HG02973 (cell line): ENCODE results near the gene ENOX1.
"Not testable (repeated sequence)": the region's sequence is repeated elsewhere in the genome, so short reads cannot be mapped to it uniquely, and the experiment has no call there.

Source experiments
- ATAC-seq: cut with Tn5 transposase; IDR thresholded peaks from one replicate; pipeline ENCODE4 v1.9.1; 2021; ENCODE audit warnings: moderate library complexity; ENCODE audit not compliant: unreplicated experiment

Gene ENOX1

DNA sequence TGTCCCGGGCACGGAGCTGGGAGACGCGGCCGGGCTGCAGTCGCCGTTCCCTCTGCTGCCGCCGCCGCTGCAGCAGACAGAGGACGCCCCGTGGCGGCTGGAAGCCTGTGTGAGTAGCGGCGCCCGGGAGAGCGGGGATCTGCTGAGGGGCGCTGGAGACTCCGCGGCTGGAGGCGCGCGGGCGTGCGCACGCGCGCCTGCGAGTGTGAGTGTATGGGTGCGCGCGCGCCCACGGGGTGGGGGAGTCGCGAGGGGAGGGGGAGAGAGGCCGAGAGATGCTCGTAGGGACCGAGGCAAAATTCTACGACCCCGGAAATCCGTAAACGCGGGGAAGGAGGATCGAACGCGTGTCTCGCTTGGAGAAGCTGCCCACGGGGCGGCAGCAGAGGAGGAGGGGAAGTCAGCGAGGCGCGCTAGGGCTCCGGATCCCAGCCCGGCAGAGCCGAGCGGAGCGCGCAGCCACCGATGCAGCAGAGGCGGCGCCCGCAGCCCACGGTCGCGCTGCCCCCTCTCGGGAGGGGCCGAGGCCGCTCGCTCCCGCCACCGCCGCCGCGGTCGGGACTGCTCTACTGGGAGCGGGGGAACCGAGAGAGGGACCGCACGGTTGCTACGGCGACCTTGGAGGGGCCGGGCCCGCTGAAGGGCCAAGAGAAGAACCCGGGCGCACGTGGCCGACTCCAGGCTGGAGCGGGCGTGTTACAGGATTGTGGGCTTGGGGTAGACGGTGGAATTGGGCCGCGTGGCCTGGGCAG lies at the start of gene ENOX1:
TSS of gene ENOX1 (minus strand) at position 207 of the 752 bp plus-strand sequence.
- peak; percentile 36 for ATAC-seq

DNA sequence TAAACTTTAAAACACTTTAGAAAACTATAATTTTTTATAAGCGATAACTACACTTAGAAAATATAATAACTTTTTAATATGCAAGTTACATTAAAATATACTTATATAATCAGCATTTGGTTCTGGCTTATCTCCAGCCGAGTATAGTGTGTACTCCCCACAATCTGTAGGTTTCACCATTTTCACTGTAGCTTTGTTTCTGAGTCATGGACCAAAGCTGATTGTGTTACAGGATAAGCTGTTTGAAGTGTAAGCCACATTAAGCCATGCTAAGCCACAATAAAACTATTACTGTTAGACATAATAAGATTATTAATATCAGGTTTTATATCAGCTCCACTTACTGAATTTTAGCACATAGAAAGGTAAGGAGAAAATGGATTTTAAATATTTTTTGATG lies 48.9 kb upstream of the ENOX1 start:
- no peak for ATAC-seq

DNA sequence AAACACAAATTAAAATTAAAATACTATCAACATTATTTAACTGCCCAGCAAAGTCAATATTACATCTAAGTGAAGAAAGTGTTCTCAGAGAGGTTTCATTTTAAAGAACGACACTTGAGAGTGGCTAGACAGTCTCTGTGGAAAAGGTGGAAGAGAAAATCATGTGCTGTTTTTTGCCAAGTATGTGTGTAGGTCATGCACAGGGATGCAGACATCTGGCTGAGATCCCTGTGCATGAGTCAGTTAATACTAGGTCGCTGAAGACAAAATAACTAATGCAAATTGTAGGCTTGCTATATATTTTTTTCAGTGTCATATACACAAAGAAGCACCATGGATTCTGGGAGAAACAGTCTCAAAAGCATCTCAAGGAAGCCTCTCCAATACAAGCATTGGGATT lies 44.3 kb upstream of the ENOX1 start:
- no peak for ATAC-seq

DNA sequence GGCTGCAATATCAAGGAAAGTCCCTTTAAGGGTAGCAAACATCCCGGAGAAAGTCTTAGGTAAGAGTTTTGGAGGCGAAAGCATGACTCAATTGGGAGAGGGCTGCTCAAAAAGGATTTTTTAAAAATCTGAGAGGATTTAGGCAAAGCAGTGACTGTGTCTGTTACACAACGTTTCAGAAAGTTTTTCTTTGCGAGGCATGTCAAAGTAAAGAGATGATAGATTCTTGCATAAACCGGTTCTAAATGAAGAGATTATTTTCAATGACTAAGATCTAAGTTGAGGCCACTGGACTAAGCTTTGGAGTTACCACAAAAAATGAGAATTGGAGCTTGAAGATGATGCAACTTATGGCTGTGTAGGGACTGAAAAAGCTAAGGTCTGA lies 43.7 kb upstream of the ENOX1 start:
- ATAC-seq: no peak

DNA sequence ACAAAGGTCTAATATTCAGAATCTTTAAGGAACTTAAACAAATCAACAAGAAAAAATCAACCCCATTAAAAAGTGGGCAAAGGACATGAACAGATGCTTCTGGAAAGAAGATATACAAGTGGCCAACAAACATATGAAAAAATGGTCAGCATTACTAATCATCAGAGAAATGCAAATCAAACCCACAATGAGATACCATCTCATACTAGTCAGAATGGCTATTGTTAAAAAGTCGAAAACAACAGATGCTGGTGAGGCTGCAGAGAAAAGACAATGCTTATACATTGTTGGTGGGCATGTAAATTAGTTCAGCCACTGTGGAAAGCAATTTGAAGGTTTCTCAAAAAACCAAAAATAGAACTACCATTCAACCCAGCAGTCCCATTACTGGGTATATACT lies 37.9 kb upstream of the ENOX1 start:
- ATAC-seq: not testable (repeated sequence)

DNA sequence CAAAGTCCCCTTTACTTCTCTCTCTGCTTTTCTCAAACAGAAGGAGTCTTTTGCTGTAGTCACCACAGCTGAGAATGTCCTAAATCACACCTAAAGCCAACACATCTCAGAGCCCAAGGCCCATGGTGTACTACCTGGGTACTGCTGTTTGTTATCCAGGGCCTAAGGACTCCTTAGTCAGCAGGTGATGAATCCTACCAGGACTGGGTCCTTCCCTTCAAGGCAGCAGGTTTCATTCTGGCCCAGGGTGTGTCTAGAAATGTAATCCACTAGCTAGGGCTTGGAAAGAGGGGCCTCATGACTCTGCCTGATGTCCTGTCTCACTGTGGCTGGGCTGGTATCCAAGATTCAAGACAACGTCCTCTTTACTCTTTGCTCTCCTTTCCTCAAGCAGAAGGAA lies 36.2 kb upstream of the ENOX1 start:
- ATAC-seq: no peak

DNA sequence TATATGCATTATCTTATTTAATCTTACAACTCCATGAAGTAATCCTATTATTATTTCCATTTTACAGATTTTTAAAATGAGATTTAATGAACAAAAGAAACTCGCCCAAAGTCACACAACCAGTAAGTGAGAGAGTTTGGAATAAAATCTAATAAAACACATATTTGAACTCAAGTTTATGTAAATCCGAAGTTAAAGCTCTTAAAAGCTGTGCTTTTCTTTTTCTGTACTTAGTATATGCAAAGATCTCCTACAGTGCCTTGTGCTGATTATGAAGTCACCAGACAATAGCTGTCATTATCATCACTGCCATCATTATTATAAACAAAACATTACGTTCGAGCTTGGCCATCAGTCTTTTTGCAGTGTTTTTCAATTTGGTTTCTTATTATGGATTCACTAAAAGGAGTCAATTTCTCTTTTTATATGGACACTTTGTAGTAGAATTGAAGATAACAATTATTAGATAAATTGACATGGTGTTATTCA lies 29.7 kb upstream of the ENOX1 start:
- ATAC-seq: no peak

DNA sequence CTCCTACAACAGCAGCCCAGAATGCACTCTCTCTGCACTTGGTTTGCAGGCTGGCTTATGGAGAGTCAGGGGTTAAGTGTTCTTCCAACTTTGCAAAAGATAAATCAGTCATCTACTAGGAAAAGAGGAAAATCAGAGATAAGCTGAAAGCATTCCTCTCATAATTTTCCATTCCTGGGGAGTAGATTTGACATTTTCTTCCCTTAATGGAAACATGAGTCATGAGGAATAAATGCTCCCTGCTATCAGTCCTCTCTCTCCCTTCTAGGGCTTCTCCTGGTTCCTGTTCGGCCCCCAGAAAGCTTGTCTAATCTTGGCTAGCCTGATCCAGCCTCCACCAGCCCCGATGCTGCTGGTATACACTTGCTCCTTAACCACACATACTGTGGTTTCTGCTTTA lies 28.4 kb upstream of the ENOX1 start:
- no peak for ATAC-seq

DNA sequence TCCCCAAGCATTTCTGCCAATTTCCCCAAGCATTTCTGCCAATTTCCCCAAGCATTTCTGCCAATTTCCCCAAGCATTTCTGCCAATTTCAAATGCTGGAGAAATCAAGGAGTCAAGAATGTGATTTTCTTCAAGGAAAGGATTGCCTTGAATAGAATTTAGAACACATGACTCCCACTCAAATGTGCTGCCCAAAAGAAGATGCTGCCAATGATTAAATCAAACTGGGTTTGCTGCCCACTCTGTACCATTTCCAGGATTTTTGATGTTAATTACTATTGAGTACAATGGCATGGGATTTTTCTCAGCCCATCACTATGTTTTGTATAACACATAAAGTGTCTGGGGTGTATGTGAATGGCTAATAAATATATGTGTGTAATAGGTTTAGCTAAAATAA lies 21.9 kb upstream of the ENOX1 start:
- no peak for ATAC-seq

DNA sequence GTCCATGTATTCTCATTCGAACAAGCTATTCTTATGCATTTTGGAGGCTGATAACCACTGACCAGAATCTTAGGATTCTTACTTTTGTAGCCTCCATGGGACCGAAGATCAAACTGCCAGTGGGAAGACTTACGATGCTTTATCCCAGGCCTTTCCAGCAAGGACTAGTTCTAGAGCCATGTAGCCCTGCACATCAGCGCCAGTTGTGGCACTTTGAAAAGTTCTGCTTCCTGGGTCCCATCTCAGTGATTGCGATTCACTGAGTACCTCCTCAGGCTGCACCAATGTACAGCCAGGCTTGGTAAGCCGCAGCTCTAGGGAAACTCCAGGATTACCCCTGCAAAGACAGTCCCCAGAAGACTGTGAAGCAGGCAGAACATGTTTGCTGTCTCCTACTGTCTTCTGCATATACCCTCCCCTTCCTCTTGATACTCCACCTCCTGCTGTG lies 18.9 kb upstream of the ENOX1 start:
- ATAC-seq: no peak

DNA sequence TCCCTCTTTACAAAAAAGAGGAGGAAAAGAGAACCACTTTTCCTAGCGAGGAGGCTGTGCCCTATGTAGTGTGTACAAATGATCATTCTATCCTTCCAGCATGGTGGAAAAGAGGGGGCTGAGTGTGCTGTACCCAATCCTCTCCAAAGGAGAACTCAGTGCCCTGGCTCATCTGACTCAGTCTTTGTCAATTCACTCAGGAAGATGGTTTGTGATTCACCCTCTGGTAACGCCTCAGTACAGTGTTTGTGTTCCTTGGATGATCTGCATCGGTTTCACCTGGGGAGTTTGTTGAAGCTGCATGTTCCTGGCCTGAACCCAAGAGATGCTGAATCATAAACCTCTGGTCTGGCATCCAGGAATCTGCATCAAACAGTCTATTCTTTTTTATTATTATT lies 18.3 kb upstream of the ENOX1 start:
- ATAC-seq: no peak

DNA sequence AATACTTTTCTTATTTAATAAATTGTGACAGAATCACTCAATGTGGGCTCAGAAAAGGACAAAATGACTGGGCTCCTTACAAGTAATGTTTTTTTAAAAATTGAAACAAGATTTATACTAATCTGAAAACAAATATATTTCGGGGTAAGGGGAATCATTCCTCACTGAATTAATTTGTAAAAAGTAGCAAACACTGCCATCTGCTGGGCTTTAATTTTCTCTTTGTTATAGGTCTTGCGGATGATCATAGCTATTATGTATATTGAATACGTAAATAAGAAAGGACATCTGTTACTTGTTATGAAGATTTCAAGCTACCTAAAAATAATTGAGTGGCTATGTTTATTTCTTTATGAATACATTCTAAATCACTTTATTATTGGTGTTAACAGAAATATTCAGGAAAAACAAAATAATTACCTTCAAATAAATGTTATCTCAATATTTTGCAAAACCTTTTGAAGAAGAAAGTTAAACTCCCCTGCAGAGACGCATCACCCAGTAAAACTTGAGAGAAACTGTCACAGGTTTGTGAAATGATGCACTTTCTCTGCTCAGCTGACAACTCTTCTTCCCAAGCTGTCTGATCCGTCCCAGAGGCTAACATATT lies 17.8 kb upstream of the ENOX1 start:
- no peak for ATAC-seq

DNA sequence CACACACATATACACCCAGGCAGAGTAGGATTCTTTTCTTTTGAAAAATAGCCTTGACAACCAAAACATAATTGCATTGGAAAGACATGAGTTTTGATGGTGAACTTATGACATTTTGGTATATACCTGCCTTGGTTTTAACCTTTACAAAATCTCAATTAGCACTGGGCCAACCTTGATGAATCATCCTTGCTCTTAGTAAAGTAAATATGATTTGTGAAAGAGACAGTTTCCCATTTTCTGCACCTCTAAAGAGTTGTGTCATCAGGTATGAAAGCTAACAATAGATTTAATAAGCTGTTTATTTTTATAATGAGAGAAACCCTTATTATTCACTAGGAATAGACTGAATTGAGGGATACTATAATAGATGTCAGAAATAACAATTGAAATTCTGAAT lies 15.7 kb upstream of the ENOX1 start:
- no peak for ATAC-seq

DNA sequence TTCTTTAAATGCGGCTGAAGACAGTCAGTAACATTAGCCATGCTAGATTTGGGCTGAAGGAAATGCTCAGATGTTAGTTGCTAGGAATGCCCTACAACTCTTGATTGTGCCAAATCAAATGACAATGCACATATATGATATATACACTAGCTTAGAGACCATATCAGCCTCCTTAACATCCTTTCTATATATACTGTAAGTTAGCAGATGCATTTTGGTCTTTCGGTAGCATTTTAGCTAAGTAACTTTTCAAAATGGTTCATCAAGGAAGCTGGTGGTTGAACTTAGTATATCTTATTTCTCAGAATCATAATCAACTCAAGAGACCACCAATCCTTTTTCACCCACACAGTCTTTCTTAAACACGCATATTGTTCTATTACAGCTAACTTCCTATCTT lies 14.1 kb upstream of the ENOX1 start:
- no peak for ATAC-seq

DNA sequence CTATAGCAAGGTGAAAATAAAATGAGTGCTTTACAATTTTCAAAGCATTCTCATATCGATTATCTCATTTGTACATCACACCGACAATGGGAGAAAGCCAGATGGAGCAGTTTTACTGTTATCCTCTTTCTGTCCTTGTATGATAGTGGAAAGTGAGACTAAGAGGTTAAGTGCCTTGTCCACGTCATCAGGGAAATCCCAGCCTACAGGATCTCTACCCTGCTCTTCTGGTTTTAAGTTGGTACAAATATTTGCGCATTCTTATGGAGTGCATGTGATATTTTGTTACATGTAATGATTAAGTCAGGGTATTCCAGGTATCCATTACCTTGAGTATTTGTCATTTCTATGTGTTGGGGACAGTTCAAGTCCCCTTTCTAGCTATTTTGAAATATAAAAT lies 12.4 kb upstream of the ENOX1 start:
- no peak for ATAC-seq

DNA sequence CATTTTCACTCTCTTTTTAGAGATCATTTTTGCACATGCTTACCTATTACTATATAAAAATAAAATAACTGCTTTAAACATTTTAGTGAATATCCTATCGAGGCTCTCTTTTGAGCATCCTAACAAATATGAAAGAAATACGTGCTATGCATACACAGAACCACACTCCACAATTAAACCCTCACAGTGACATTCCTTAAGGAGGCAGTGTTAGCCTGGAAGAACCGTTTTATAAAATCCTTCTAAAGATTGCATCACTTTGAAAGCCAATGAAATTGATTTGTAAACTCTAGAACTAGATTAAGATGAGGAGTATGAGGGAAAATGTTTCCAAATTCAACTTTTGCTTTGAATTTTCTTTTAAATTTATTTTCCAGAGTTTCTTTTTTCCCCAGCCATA lies 11.1 kb upstream of the ENOX1 start:
- ATAC-seq: no peak

DNA sequence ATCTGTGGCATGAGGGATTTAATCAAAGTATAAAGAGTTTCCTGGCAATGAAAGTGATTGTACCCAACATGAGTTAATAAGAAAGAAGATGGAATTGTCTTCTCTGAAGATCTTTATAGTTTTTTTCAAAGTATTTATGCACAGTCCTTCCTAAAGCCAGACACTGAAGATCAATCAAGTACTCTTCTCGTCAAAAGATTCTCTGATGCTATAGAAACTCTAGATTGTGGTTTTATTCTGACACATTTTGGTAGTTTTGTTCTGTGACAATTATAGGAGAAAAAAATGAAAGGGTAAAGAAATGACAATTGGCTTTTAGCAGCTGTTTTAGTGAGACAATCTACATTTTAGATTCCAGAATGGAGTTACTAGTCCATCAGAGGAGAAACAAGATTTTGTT lies 10.4 kb upstream of the ENOX1 start:
- ATAC-seq: no peak

DNA sequence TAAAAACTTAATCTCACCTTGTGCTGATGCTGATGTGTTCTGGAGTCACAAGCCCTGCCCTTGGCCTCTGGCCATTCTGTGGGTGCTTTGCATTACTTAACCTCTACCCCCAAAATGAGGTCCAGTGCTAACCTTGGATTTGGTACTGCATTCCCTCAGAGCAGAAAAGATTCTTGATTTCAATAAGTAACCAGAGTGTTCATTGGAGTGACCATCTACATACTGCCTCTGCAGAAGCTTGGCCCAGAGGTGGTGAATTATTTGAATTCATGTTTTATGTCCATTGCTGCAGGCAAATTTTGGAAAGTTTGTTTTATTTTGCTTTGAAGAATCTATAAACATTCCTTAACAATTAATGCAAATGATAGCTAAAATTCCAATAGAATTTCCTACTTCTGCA lies 7.6 kb upstream of the ENOX1 start:
- no peak for ATAC-seq

DNA sequence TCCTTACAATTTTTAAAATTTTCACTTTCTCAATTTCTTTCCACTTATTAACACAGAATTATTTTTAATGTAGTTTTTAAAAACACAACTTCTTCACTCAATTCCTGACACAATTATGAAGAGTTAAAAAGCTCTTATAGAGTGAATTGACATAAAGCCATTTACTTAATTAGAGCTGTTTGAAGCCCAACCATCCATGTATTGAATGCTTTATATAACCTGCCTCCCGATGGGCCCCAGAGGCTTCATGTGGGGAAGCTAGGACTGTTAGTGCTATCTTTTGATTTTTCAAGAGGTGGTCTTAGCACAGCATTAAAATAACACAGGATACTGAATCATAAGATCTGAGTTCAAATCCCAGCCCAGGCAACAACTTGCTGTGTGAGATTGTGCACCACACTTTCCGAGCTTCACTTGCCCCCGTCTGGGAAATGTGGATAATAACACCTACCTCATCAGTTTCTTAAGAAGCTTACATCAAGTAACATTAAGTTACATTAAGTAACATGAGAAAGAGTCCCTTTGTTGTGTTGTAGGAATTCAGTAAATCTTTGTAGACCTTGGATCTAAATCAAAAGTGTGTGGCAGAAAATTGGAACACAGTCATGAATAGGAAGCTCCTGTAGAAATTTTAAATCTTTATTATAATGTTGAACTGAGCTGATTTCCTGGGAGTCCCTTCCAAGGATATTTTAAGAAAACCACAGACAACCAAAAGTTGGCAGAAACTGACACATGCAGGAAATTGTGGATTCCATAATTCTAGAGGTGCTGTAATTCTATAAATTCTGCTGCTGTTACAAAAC lies 5.5 kb upstream of the ENOX1 start:
- no peak for ATAC-seq

DNA sequence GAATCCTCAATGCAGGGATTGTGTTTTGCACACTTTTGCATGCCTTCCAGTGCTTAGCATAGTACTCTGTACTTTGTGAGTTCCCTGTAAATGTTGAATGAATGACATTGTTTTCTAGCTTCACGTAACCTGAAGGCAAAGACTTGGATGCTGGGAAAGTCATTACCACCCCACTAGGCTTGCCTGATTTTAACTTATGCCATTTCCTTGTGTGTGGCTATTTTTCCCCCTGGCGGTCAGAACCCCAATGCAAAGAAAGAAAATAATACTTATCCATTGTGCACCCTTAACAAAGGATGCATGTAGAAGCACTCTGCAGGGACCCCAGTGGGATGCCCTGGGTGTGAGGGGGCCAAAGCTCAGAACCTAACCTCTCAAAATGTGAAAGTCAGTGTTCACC lies 1.2 kb upstream of the ENOX1 start:
- no peak for ATAC-seq

DNA sequence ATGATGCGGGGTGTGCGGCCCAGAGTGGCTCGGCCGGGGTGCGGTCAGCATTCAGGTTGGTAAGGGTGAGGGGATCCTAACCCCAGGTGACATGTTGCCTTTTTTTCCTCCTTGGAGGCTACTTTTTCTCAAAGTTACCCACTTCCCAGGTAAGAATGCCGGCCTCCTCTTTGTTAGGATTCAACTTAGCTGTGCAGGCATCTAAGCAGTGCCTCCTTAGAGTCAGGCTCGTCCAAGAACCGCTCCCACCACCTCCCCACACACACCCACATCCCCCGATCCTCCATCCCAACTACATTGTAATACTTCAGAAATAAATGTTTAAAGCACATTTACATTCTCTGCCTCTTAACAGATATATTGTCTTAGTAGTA lies 733 bp upstream of the ENOX1 start:
- no peak for ATAC-seq

DNA sequence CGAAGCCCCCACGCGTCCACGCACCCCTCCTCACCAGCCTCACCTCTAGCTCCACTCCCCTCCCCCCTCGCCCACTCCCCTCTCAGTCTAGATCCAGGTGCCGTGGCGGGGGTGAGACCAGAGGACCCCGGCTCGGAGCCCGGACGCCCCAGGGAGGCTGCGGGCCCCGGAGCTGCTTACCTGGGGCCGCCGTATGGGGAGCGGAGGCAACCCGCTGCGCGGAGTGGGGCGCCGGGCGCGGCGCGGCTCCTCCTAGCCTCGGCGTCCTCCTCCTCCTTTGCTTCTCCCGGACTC lies 353 bp downstream of the ENOX1 start:
- no peak for ATAC-seq
